Panc1 (cell line): ENCODE results near the gene USP17L15. TPM values are rescaled to one million over a fixed set of nuclear protein-coding genes. Genes with fewer than 3 reads are reported as not detected.
"Not testable (repeated sequence)": the region's sequence is repeated elsewhere in the genome, so short reads cannot be mapped to it uniquely, and the experiment has no call there.

Experiments
- ATAC-seq: fragments of 200-7000 bp; cut with Tn5 transposase; 2 replicates; pipeline ENCODE4 v1.9.1; 2020; ENCODE audit warnings: mild to moderate bottlenecking, moderate library complexity
- BruUV-seq: library from RNA; stranded (reverse); fragments of 400-500 nt; replicated peaks from 2 replicates; lab custom pipeline; 2021; lab: Mats Ljungman, UMichigan
- CTCF ChIA-PET: fragments of 300-600 bp; sonication (Branson Sonifier 250); formaldehyde crosslinking; loops from one replicate; lab custom pipeline; 2022; ENCODE audit warnings: antibody characterized with exemption; lab: Charles Lee
- POLR2A ChIA-PET: fragments of 300-600 bp; sonication (Branson Sonifier 250); formaldehyde crosslinking; loops from one replicate; lab custom pipeline; 2022; ENCODE audit warnings: antibody characterized with exemption; lab: Charles Lee
- DNase-seq: peaks from one replicate; pipeline ENCODE4 v3.0.0-alpha.2; 2010; ENCODE audit warnings: low read depth, low spot score
- H3K27ac ChIP-seq: 2 replicates; pipeline ENCODE4 v1.5.1; 2011; ENCODE audit warnings: mild to moderate bottlenecking, low read length, inconsistent platforms
- H3K27me3 ChIP-seq: fragments of 200-500 bp; sonication (Bioruptor generic); 2 replicates; pipeline ENCODE4 v1.6.0; 2014; ENCODE audit warnings: low read length, inconsistent platforms; ENCODE audit not compliant: control insufficient read depth, insufficient read depth
- H3K36me3 ChIP-seq: fragments of 200-500 bp; sonication (Bioruptor generic); 2 replicates; pipeline ENCODE4 v1.5.1; 2014; ENCODE audit warnings: inconsistent platforms, mild to moderate bottlenecking, low read length, moderate library complexity; ENCODE audit not compliant: control insufficient read depth, insufficient read depth
- H3K4me1 ChIP-seq: 2 replicates; pipeline ENCODE4 v1.5.1; 2011; ENCODE audit warnings: inconsistent platforms, mild to moderate bottlenecking, low read length, moderate library complexity; ENCODE audit not compliant: control insufficient read depth, insufficient read depth
- H3K4me3 ChIP-seq, 2 experiments: 2 replicates each; pipeline ENCODE4 v1.5.1; 2011 to 2012; ENCODE audit warnings: low read depth in 2 of 2, low read length in 2 of 2, mild to moderate bottlenecking in 2 of 2, inconsistent platforms in 1 of 2, moderate library complexity in 1 of 2
- H3K9me3 ChIP-seq: fragments of 200-500 bp; sonication (Bioruptor generic); 2 replicates; pipeline ENCODE4 v1.5.1; 2014; ENCODE audit warnings: low read depth, mild to moderate bottlenecking, inconsistent platforms, low read length, moderate library complexity; ENCODE audit not compliant: control insufficient read depth, insufficient read depth
- in situ Hi-C: cut with HindIII; loops from 2 replicates; pipeline ENCODE4 v1.10.0; 2016; ENCODE audit warnings: low sequenced_read_pairs, low pct_unique_long_range_greater_than_20kb
- intact Hi-C: fragments of 100-400 bp; cut with micrococcal nuclease; formaldehyde crosslinking; loops from one replicate; pipeline ENCODE4 v1.10.0; 2022; ENCODE audit not compliant: unreplicated experiment
- total RNA-seq: library from RNA; stranded (reverse); gene quantifications from one replicate; pipeline ENCODE4 v1.2.1, GENCODE V29; 2021; ENCODE audit not compliant: unreplicated experiment

USP17L15 gene
- total RNA-seq, 1 experiment from 2014 or later: not detected

GRCh38 chr4:9271719-9272118 lies 37.5 kb downstream of the USP17L15 start:
- in situ Hi-C loops, POLR2A ChIA-PET, intact Hi-C loops, H3K4me3 ChIP-seq, BruUV-seq, CTCF ChIA-PET, H3K27me3 ChIP-seq, ATAC-seq, DNase-seq, H3K27ac ChIP-seq, H3K9me3 ChIP-seq, H3K4me1 ChIP-seq, H3K36me3 ChIP-seq: not testable (repeated sequence)

Other genes starting within 250 kb of the USP17L15 start
- gene FAM90A26, start 64.0 kb upstream of the USP17L15 start, total RNA-seq: not detected
- not detected for gene USP17L10, start 23.7 kb upstream of the USP17L15 start, total RNA-seq
- gene USP17L11, start 19.0 kb upstream of the USP17L15 start, total RNA-seq: not detected
- gene USP17L12, start 14.2 kb upstream of the USP17L15 start, total RNA-seq: not detected
- gene USP17L13, start 9.5 kb upstream of the USP17L15 start, total RNA-seq: not detected
- not detected for gene USP17L17, start 9.5 kb downstream of the USP17L15 start, total RNA-seq
- gene USP17L18, start 14.2 kb downstream of the USP17L15 start, total RNA-seq: not detected
- gene USP17L19, start 19.0 kb downstream of the USP17L15 start, total RNA-seq: not detected
- not detected for gene USP17L20, start 23.7 kb downstream of the USP17L15 start, total RNA-seq
- gene USP17L21, start 28.5 kb downstream of the USP17L15 start, total RNA-seq: not detected
- gene USP17L22, start 33.2 kb downstream of the USP17L15 start, total RNA-seq: not detected
- not detected for gene USP17L24, start 90.8 kb downstream of the USP17L15 start, total RNA-seq
- gene USP17L25, start 95.5 kb downstream of the USP17L15 start, total RNA-seq: not detected
- gene USP17L26, start 100.3 kb downstream of the USP17L15 start, total RNA-seq: not detected
- not detected for gene USP17L5, start 105.0 kb downstream of the USP17L15 start, total RNA-seq
- not detected for gene USP17L27, start 109.8 kb downstream of the USP17L15 start, total RNA-seq
- not detected for gene USP17L28, start 114.5 kb downstream of the USP17L15 start, total RNA-seq
- gene USP17L29, start 119.3 kb downstream of the USP17L15 start, total RNA-seq: not detected
- not detected for gene USP17L30, start 128.7 kb downstream of the USP17L15 start, total RNA-seq
- gene DEFB131A, start 210.0 kb downstream of the USP17L15 start, total RNA-seq: not detected